ENCODE data around the gene WDR33.

DNA sequence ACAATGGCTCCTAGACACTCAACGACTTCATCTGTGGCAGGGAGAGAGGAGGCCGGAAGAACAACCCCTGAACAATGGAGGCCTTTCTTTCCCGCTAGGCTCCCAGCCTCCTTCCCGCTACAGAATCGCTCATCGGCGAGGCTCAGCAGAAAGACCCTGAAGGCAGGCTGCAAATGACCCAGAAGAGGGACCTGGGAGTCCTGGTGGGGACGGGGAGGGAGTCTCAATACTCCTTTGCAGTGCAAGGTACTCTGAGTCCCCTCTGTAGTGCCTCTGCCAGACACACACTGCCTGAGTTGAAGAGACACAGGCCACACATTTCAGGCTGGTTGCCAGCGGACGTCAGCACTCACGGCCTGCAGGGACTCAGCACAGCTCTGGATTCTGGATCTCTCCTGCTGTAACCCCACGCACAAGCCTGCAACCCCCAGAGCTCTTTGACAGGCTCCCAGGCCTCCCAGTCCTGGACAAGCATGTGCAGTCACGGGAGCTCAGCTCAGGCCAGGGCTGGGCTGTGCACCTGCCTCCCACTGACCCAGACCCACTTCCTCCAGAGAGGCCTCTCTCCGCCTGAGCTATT lies 158.9 kb downstream of the WDR33 start:
- TF ChIP-seq POLR2A (IDR thresholded peaks at IDR 0.05) (no peak), CTCF (IDR thresholded peaks at IDR 0.05) (no peak)

Measured in right lobe of liver (tissue), 4 donors.